ENCODE data around the gene CLEC4A. TPM values are rescaled to one million over a fixed set of nuclear protein-coding genes. Genes with fewer than 3 reads are reported as not detected.
"Not testable (repeated sequence)": the region's sequence is repeated elsewhere in the genome, so short reads cannot be mapped to it uniquely, and the experiment has no call there.

CLEC4A gene
- total RNA-seq, 1 experiment from 2014 or later = not detected

GRCh38 chr12:8184206-8184605 is 60.8 kb downstream of the CLEC4A start:
- H3K27me3 ChIP-seq (ENCODE audit: insufficient read depth, low read depth); H3K79me2 ChIP-seq (ENCODE audit: low read depth); POLR2A ChIA-PET (ENCODE audit: unreplicated experiment); H3K9me2 ChIP-seq (ENCODE audit: insufficient read depth); H3K27ac ChIP-seq; H3K4me2 ChIP-seq; BruUV-seq (replicated peaks); H4K20me1 ChIP-seq (ENCODE audit: insufficient read depth); DNase-seq; H2AFZ ChIP-seq; H3K4me1 ChIP-seq (replicated peaks; ENCODE audit: insufficient read depth); H3K9me3 ChIP-seq (ENCODE audit: insufficient read depth, low read depth); H3K36me3 ChIP-seq (ENCODE audit: low read depth); CTCF ChIA-PET; H3F3A ChIP-seq (ENCODE audit: insufficient read depth, low read depth); H3K4me3 ChIP-seq: not testable (repeated sequence)
- intact Hi-C loops (cut with micrococcal nuclease; ENCODE audit: unreplicated experiment) = loop anchor here (5.0 kb wide), 1 partner anchor 77 kb away; no protein-coding TSS in a partner anchor

DNA sequence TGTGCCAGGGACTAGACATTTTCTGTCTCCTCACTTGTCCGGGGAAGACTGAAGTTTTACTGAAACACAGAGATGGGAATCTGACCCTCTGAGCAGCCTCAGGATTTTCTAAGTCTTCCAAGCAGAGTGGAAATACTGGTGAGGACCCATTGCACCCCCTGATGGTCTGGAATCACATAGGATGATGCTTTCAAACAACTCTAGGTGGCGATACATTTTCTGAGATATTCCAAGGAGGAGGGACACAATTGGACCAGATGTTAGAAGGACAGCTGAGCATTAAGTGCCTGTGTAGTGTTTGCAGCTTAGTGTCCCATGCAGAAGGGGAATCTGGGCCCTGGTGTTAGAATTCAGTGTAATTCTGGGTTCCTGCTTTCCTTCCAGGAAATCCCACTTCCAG is 64.7 kb downstream of the CLEC4A start:
- CTCF ChIA-PET; H3K4me2 ChIP-seq; H4K20me1 ChIP-seq (ENCODE audit: insufficient read depth); H3K4me1 ChIP-seq (replicated peaks; ENCODE audit: insufficient read depth); BruUV-seq (replicated peaks); POLR2A ChIA-PET (ENCODE audit: unreplicated experiment); H3K9me3 ChIP-seq (ENCODE audit: insufficient read depth, low read depth); H3K9me2 ChIP-seq (ENCODE audit: insufficient read depth); H2AFZ ChIP-seq; intact Hi-C loops (cut with micrococcal nuclease; ENCODE audit: unreplicated experiment); H3K79me2 ChIP-seq (ENCODE audit: low read depth); H3K4me3 ChIP-seq; H3K27me3 ChIP-seq (ENCODE audit: insufficient read depth, low read depth); H3K36me3 ChIP-seq (ENCODE audit: low read depth); H3F3A ChIP-seq (ENCODE audit: insufficient read depth, low read depth); DNase-seq; H3K27ac ChIP-seq: not testable (repeated sequence)

Other genes with a start within 250 kb of the CLEC4A start
- 24.9 and 26.2 TPM in 2 replicates for gene SLC2A3, start 187.4 kb upstream of the CLEC4A start, total RNA-seq (2021)
- gene FOXJ2, start 90.9 kb upstream of the CLEC4A start, total RNA-seq (2021) = 28.2 and 30.3 TPM in 2 replicates
- gene C3AR1, start 57.3 kb upstream of the CLEC4A start, total RNA-seq (2021) = not detected in 2 replicates
- 26.5 and 28.1 TPM in 2 replicates for gene NECAP1, start 41.3 kb upstream of the CLEC4A start, total RNA-seq (2021)
- not detected in 2 replicates for gene ZNF705A, start 33.4 kb downstream of the CLEC4A start, total RNA-seq (2021)
- gene FAM90A1, start 104.0 kb downstream of the CLEC4A start, total RNA-seq (2021) = 1.6 and 1.7 TPM in 2 replicates

All from PC-9 (cell line).